K562 (cell line): ENCODE results near the gene DUSP10. TPM values are rescaled to one million over a fixed set of nuclear protein-coding genes. Genes with fewer than 3 reads are reported as not detected.

ENCODE experiments used
- ATF4 ChIP-seq: fragments of 450-650 bp; formaldehyde crosslinking; IDR thresholded peaks from 2 replicates; pipeline ENCODE4 v1.4.0; 2022; ENCODE audit warnings: mild to moderate bottlenecking, moderate library complexity
- CBX1 ChIP-seq: sonication (generic); IDR thresholded peaks from 2 replicates; pipeline ENCODE4 v1.6.1; 2016; ENCODE audit warnings: antibody characterized with exemption, low read depth, mild to moderate bottlenecking
- CGGBP1 ChIP-seq: fragments of 250-450 bp; sonication (Bioruptor Pico); IDR thresholded peaks from 2 replicates; pipeline ENCODE4 v1.9.0; 2021; ENCODE audit warnings: mild to moderate bottlenecking
- CREB3 ChIP-seq: fragments of 450-650 bp; conservative IDR thresholded peaks from 2 replicates; pipeline ENCODE4 v1.6.1; 2016; ENCODE audit warnings: missing genetic modification characterization, low read depth, mild to moderate bottlenecking, missing compliant biosample characterization, moderate library complexity
- CREM ChIP-seq: IDR thresholded peaks from 2 replicates; pipeline ENCODE4 v1.6.1; 2014; ENCODE audit warnings: antibody characterized with exemption, low read depth
- GTF2A2 ChIP-seq: IDR thresholded peaks from 2 replicates; pipeline ENCODE4 v1.6.1; 2016; ENCODE audit warnings: mild to moderate bottlenecking, missing genetic modification characterization, missing compliant biosample characterization
- GTF3C2 ChIP-seq: IDR thresholded peaks from 3 replicates; pipeline ENCODE4 v1.6.1; 2011; ENCODE audit warnings: borderline replicate concordance, mild to moderate bottlenecking, moderate library complexity; ENCODE audit not compliant: insufficient read length; ENCODE audit errors: extremely low read depth
- MYC ChIP-seq, 2 experiments: fragments of 250-450 bp in 1 of 2; sonication (Bioruptor Pico) in 1 of 2; IDR thresholded peaks; 2 replicates each; pipeline versions ENCODE4 v1.5.1 to v1.6.1; 2012 to 2021; ENCODE audit warnings: low read depth in 2 of 2, borderline replicate concordance in 1 of 2, improper control_type of control experiment in 1 of 2, low read length in 1 of 2, mild to moderate bottlenecking in 1 of 2, moderate library complexity in 1 of 2
- NR1H2 ChIP-seq: sonication (generic); formaldehyde crosslinking; IDR thresholded peaks from 2 replicates; pipeline ENCODE4 v1.4.0; 2020; ENCODE audit warnings: mild to moderate bottlenecking, missing genetic modification reagents
- POLR2H ChIP-seq: IDR thresholded peaks from 2 replicates; pipeline ENCODE4 v1.6.1; 2016; ENCODE audit warnings: missing genetic modification characterization, low read depth, mild to moderate bottlenecking, control low read depth, missing compliant biosample characterization, moderate library complexity
- SMAD3 ChIP-seq: fragments of 450-650 bp; formaldehyde crosslinking; conservative IDR thresholded peaks from 2 replicates; pipeline ENCODE4 v1.4.0; 2020; ENCODE audit warnings: mild to moderate bottlenecking
- SMAD4 ChIP-seq: fragments of 250-450 bp; sonication (Bioruptor Pico); conservative IDR thresholded peaks from 2 replicates; pipeline ENCODE4 v1.8.0; 2021; ENCODE audit warnings: inconsistent platforms, mild to moderate bottlenecking, moderate library complexity
- SRSF1 ChIP-seq: fragments of 200-400 bp; formaldehyde crosslinking; IDR thresholded peaks from 2 replicates; pipeline ENCODE4 v1.6.1; 2017; ENCODE audit warnings: mild to moderate bottlenecking, low read depth, low read length, moderate library complexity
- ZNF212 ChIP-seq: fragments of 450-650 bp; formaldehyde crosslinking; IDR thresholded peaks from 2 replicates; pipeline ENCODE4 v1.4.0; 2020; ENCODE audit warnings: mild to moderate bottlenecking
- ZSCAN32 ChIP-seq: fragments of 450-650 bp; formaldehyde crosslinking; IDR thresholded peaks from 2 replicates; pipeline ENCODE4 v1.4.0; 2020; ENCODE audit warnings: mild to moderate bottlenecking, moderate library complexity
- polyA plus RNA-seq, 8 experiments: library from polyadenylated mRNA; depleted of rRNA in 4 of 8; stranded (reverse) in 5 of 8; unstranded in 3 of 8; fragments of >200 nt; fragmentation: Nextera tagmentation in 2 of 8; fragmentation: Illumina TruSeq in 1 of 8; extraction: Ambion mirVana in 2 of 8; extraction: Trizol in 1 of 8; gene quantifications; 2 replicates each; pipeline versions ENCODE4 v1.2.1 to v1.2.3, GENCODE V29; 2011 to 2014; ENCODE audit warnings: inconsistent platforms in 1 of 8, missing spikeins in 1 of 8
- total RNA-seq, 7 experiments: library from RNA; depleted of rRNA in 6 of 7; stranded (reverse); fragments of >200 nt in 6 of 7; fragmentation: Illumina TruSeq in 2 of 7; extraction: Trizol in 2 of 7; gene quantifications; 2 replicates each; pipeline versions ENCODE4 v1.2.1 to v1.2.3, GENCODE V29; 2011 to 2021; ENCODE audit warnings: low replicate concordance in 1 of 7
- TF ChIP-seq, protein P1 (sequence below): sonication (generic); formaldehyde crosslinking; IDR thresholded peaks from 2 replicates; pipeline ENCODE4 v1.8.0; 2022; ENCODE audit warnings: missing genetic modification reagents, mild to moderate bottlenecking, borderline replicate concordance
- TF ChIP-seq, protein P2 (sequence below), 3 experiments: fragments of 200-800 bp in 1 of 3; sonication (Bioruptor generic) in 1 of 3; sonication (generic) in 1 of 3; formaldehyde crosslinking in 1 of 3; IDR thresholded peaks; 2 replicates each; pipeline versions ENCODE4 v1.6.1 to v1.8.0; 2016 to 2022; ENCODE audit warnings: mild to moderate bottlenecking in 2 of 3, missing compliant biosample characterization in 2 of 3, missing genetic modification characterization in 2 of 3, missing genetic modification reagents in 1 of 3

Gene DUSP10
- total and polyA plus RNA-seq, 9 of the 15 experiments (the other 6 are each of a cell fraction or from before 2014, with no cell fraction given): 1.7 to 8.3 (median 6.1) TPM

DNA sequence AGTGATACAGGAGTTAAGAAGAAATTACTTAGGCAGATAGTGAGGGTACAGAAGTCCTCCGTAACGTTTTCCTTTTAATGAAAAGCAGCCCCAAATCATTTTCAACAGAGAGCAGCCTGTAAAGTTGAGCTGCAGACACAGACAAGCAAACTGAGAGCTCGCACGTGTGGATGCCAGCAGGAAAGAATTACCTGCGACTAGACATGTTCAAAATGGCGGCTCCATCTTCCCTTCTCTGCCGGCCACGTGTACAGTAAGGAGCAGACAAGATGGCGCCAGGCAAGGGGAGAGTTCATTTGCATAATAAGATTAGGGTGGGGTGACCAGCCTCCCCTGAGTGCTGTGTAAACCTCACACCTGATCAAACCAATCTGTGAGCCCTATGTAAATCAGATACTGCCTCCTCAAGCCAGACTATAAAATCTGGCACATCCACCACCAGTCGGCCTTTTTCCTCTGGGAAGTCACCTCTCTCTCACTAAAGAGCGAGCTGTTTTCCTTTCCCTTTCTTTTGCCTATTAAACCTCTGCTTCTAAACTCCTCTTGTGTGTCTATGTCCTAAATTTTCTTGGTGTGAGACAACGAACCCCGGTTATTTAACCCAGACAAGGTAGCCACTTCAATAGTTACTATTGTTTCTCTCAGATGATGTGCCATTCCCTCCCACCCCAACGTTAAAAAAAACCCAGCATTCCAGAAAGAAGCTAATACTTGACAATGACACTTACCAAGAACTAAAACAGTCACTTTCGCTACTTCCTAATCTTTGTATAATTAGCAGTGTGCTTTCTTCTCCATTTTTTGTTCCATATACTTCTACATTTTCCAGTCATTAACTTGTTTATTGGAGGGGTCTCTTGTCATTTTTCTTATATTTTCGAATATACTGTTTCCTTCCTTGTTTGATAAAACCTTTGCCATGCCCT lies 27.4 kb downstream of the DUSP10 start (continued):
- TF ChIP-seq POLR2H (tag) (peak; percentile 91), ZNF212 (CRISPR knock-in tag) (0 out of 2 replicates have a peak, but pooled peaks have one; percentile 55), SMAD4 (CRISPR knock-in tag) (peak; percentile 86), CGGBP1 (CRISPR knock-in tag) (no peak), CREM (peak; percentile 37; the same call in 1 of the 2 replicates), SRSF1 (no peak), CBX1 (0 out of 2 replicates have a peak, but pooled peaks have one; percentile 3), GTF3C2 (no peak), NR1H2 (CRISPR knock-in tag) (no peak), ZSCAN32 (CRISPR knock-in tag) (0 out of 2 replicates have a peak, but pooled peaks have one; percentile 10), CREB3 (0 out of 2 replicates have a peak, but pooled peaks have one; percentile 91), GTF2A2 (tag) (peak; percentile 69), SMAD3 (CRISPR knock-in tag) (peak; percentile 65; the same call in 1 of the 2 replicates), MYC (IDR thresholded peaks at IDR 0.05; ENCODE audit: low read depth, low read length) (peak; percentile 99), MYC (CRISPR knock-in tag; IDR thresholded peaks at IDR 0.05; ENCODE audit: borderline replicate concordance, low read depth) (peak; percentile 95), ATF4 (peak; percentile 72; the same call in 1 of the 2 replicates)
- TF ChIP-seq, protein P1, sequence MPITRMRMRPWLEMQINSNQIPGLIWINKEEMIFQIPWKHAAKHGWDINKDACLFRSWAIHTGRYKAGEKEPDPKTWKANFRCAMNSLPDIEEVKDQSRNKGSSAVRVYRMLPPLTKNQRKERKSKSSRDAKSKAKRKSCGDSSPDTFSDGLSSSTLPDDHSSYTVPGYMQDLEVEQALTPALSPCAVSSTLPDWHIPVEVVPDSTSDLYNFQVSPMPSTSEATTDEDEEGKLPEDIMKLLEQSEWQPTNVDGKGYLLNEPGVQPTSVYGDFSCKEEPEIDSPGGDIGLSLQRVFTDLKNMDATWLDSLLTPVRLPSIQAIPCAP (CRISPR knock-in tag): no peak
- TF ChIP-seq, protein P2, sequence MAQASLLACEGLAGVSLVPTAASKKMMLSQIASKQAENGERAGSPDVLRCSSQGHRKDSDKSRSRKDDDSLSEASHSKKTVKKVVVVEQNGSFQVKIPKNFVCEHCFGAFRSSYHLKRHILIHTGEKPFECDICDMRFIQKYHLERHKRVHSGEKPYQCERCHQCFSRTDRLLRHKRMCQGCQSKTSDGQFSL (CRISPR knock-in tag; IDR thresholded peaks at IDR 0.05): no peak
- TF ChIP-seq, protein P2 (tag; IDR thresholded peaks at IDR 0.05): peak in 1 of 2 experiments; percentile 57; a peak in 1 of 4 replicates
